ENCODE measurements around the gene ZCCHC18. TPM values are rescaled to one million over a fixed set of nuclear protein-coding genes. Genes with fewer than 3 reads are reported as not detected.

Gene ZCCHC18
- 0.55 and 0.57 TPM in 2 replicates for total RNA-seq

GRCh38 chrX:104112326-104112951 is at the start of gene ZCCHC18:
Gene ZCCHC18 (plus strand): TSS chrX:104112523. CDS start chrX:104114112, 1,589 bp downstream.

GRCh38 chrX:104075778-104076445 is 36.4 kb upstream of the ZCCHC18 start, which contains the start of gene TMSB15C:
Gene TMSB15C (minus strand): TSS chrX:104076236.

DNA sequence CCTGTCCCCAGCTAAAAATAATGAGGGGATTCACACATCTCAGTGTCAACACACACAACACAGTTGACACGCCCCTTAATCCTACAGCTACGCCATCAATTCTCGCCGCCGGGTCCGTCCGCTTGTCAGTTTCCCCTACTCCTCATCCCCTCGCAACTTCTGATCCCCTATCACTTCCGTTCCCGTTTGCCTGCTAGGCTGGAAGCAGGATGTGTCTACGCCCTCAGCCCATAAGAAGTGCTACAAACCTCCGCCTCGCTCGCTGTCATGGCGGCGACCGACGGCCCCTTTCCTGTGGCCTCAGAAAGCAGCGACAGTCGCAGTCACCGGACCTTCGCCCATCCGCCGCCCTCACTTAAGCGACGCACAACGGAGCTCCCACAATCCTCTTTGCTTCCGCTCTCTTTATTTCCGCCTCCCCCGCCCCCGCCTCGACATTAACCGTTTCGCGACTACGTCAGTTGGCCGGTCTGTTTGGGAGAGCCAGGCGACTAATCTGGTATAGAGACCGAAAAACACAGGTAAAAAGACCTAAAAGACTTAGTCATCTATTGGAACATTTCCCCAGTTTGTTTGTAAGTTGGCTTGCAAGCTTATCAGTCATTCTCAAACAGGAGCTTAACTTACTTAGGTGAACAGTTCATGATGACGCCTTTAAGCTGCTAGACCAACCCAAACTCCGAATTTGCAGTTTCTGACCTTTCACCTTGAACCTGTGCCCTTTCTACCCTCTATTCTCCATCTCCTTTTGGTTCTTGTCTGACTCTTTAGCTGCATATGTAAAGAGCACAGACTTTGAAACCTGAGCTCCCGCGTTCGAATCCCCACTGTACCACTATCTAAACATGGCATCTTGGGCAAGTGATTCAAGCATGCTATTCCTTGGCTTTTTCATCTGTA is 44.6 kb downstream of the ZCCHC18 start, which contains the start of gene SLC25A53:
SLC25A53 (minus strand) TSS at position 380 of the 900 bp plus-strand sequence. CDS start 51,752 bp downstream, outside the sequence.

Other genes starting within 250 kb of the ZCCHC18 start
- 2.1 and 2.7 TPM in 2 replicates for gene TMSB15B, start 149.9 kb upstream of the ZCCHC18 start, total RNA-seq
- gene H2BW1, start 98.8 kb upstream of the ZCCHC18 start, total RNA-seq, result not detected in 2 replicates
- not detected in 2 replicates for gene H2BW2, start 72.6 kb upstream of the ZCCHC18 start, total RNA-seq
- 3.3 and 3.4 TPM in 2 replicates for gene TMSB15C, start 36.3 kb upstream of the ZCCHC18 start, total RNA-seq
- 10.1 and 11.0 TPM in 2 replicates for gene SLC25A53, start 44.5 kb downstream of the ZCCHC18 start, total RNA-seq
- 12.2 and 12.8 TPM in 2 replicates for gene FAM199X, start 53.9 kb downstream of the ZCCHC18 start, total RNA-seq
- not detected in 2 replicates for gene ESX1, start 142.4 kb downstream of the ZCCHC18 start, total RNA-seq

All from smooth muscle cell of bladder (primary cell).